Right lobe of liver (tissue), 6 donors: Measurements from ENCODE around the gene SLC28A1. TPM values are rescaled to one million over a fixed set of nuclear protein-coding genes. Genes with fewer than 3 reads are reported as not detected.

Experiments
- ATAC-seq, 4 donors: fragments of 200-7000 bp; cut with Tn5 transposase; one replicate each; pipeline ENCODE4 v1.9.1; 2020; ENCODE audit warnings: mild to moderate bottlenecking in 4 of 4, moderate library complexity in 4 of 4
- DNase-seq, 3 donors: peaks; one replicate each; pipeline ENCODE4 v3.0.0-alpha.2; 2020
- H3K27ac ChIP-seq, 3 donors: fragments of 200-600 bp; one replicate each; pipeline ENCODE4 v1.8.0; 2022
- H3K27me3 ChIP-seq, 2 donors: fragments of 200-600 bp; one replicate each; pipeline ENCODE4 v1.8.0; 2022
- H3K36me3 ChIP-seq, 4 donors: fragments of 200-600 bp; sonication (generic) in 1 of 4; one replicate each; pipeline versions ENCODE4 v1.5.1 to v1.8.0; 2017 to 2022; ENCODE audit warnings: control low read depth in 1 of 4
- H3K4me1 ChIP-seq, 4 donors: fragments of 200-600 bp; sonication (generic) in 1 of 4; one replicate each; pipeline versions ENCODE4 v1.5.1 to v1.8.0; 2017 to 2022; ENCODE audit warnings: control low read depth in 1 of 4
- H3K4me3 ChIP-seq, 3 donors: fragments of 200-600 bp; one replicate each; pipeline ENCODE4 v1.8.0; 2022
- H3K9me3 ChIP-seq, 4 donors: fragments of 200-600 bp; sonication (generic) in 1 of 4; one replicate each; pipeline versions ENCODE4 v1.5.1 to v1.8.0; 2017 to 2022; ENCODE audit warnings: control low read depth in 1 of 4
- POLR2A ChIP-seq: fragments of 450-650 bp; IDR thresholded peaks from one replicate; pipeline ENCODE4 v1.6.1; 2017; ENCODE audit warnings: antibody characterized with exemption, mild to moderate bottlenecking
- WGBS: methylation state at CpG from one replicate; pipeline ENCODE4 v1.1.6; 2018; ENCODE audit warnings: low coverage, low lambda C conversion rate; ENCODE audit not compliant: insufficient coverage; ENCODE audit errors: missing lambda C conversion rate; 5-methylcytosine and 5-hydroxymethylcytosine counted together
- intact Hi-C, 2 donors: fragments of 100-400 bp; cut with DNase I; formaldehyde crosslinking; loops; one replicate each; pipeline versions ENCODE4 v1.11.2 to v1.14.1; 2022
- total RNA-seq, 6 experiments: library from RNA; depleted of rRNA in 2 of 6; stranded (reverse); fragments of >200 nt in 2 of 6; fragmentation: NEBNext Ultra II Directional in 3 of 6; extraction: Animal tissue kit (Norgen Biotek cat#: 25700) in 3 of 6; gene quantifications; one replicate each; pipeline versions ENCODE4 v1.1.0 to v1.2.4, GENCODE V29; 2016 to 2023
- TF ChIP-seq, protein P1 (sequence below), 4 donors: fragments of 200-600 bp in 3 of 4; fragments of 450-650 bp in 1 of 4; IDR thresholded peaks; one replicate each; pipeline versions ENCODE4 v1.5.1 to v1.8.0; 2016 to 2022; ENCODE audit warnings: antibody characterized with exemption in 4 of 4, mild to moderate bottlenecking in 2 of 4
- donor health status: DM: no; HTN: yes; CAD: no.
- donor health status: DM: no; HTN: no; CAD: no.
- donor health status: DM: no; HTN: no; CAD: no.
- donor health status: DM: no; HTN: yes; CAD: no.
- donor health status: DM: no; HTN: yes; CAD: no.

SLC28A1 gene
- total RNA-seq, 6 experiments from 2014 or later, result 33.2 to 75.4 (median 49.9) TPM

DNA sequence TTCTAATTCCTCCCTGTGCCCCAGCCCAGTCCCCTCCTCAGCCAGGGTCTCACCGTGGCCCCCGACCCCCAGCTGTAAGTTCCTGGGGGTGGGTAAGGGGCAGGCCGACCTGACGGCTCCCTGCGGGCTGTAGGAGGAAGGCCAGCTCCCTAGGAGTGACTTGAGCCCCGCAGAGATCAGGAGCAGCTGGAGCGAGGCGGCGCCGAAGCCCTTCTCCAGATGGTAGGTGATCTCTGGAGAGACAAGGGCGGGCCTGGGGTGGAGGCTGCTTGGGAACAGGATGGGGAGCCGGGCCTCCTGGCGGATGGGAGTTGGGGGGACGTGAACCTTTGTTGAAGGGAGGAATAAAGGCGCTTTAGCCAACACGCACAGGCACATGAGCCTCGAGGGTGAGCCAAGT is 4.2 kb downstream of the SLC28A1 start:
- H3K4me3 ChIP-seq, result no peak overlapping the region
- H3K27me3 ChIP-seq, result no peaks in the 10 kb centered on the region
- 76% methylated on average over 10 of the region's 17 CpGs for WGBS
- intact Hi-C loops, result loop anchor here in 1 of 2 donors (10.0 kb wide), 1 partner anchor 234 kb away; the partner anchor contains the start of genes NMB and WDR73
- peaks cover 0 to 23% (median 6%) of the 10 kb centered on the region in 4 donors for H3K4me1 ChIP-seq
- DNase-seq (no peak), ATAC-seq (no peak)
- peaks cover 0 to 14% (median 6%) of the 10 kb centered on the region in 4 donors for H3K36me3 ChIP-seq
- no peak overlapping the region for H3K27ac ChIP-seq
- no peaks in the 10 kb centered on the region for H3K9me3 ChIP-seq
- no peak for TF ChIP-seq POLR2A
- TF ChIP-seq, protein P1, sequence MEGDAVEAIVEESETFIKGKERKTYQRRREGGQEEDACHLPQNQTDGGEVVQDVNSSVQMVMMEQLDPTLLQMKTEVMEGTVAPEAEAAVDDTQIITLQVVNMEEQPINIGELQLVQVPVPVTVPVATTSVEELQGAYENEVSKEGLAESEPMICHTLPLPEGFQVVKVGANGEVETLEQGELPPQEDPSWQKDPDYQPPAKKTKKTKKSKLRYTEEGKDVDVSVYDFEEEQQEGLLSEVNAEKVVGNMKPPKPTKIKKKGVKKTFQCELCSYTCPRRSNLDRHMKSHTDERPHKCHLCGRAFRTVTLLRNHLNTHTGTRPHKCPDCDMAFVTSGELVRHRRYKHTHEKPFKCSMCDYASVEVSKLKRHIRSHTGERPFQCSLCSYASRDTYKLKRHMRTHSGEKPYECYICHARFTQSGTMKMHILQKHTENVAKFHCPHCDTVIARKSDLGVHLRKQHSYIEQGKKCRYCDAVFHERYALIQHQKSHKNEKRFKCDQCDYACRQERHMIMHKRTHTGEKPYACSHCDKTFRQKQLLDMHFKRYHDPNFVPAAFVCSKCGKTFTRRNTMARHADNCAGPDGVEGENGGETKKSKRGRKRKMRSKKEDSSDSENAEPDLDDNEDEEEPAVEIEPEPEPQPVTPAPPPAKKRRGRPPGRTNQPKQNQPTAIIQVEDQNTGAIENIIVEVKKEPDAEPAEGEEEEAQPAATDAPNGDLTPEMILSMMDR (IDR thresholded peaks at IDR 0.05), result no peak

DNA sequence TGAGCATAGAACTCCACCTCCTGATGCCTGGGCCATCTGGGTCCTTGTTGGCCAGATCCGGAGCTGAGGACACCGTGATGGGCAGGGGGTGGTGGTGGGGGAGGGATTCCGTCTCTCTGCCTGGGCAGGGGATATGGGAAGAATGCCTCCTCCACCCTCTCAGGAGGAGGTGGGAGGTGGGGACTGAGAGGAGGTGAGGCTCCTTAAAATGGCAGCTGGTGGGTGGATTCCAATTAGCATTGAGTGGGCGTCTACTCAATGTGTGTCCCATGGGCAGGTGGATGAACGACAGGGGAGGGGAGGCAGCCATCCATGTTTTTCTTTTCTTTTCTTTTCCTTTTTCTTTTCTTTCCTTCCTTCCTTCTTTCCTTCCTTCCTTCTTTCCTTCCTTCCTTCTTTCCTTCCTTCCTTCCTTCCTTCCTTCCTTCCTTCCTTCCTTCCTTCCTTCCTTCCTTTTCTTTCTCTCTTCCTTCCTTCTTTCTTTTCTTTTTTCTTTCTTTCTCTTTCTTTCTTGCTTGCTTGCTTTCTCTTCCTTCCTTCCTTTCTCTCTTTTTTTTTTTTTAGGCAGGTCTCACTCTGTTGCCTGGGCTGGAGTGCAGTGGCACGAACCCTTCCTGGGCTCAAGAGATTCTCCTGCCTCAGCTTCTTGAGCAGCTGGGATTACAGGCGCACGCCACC is 5.0 kb downstream of the SLC28A1 start:
- Histone ChIP-seq H3K36me3 (peaks cover 0 to 18% (median 6%) of the 10 kb centered on the region in 4 donors), H3K4me3 (no peak overlapping the region), H3K27ac (no peak overlapping the region), H3K9me3 (no peaks in the 10 kb centered on the region), H3K4me1 (peaks cover 0 to 17% (median 3%) of the 10 kb centered on the region in 4 donors), H3K27me3 (no peaks in the 10 kb centered on the region)
- TF ChIP-seq, protein P1 (IDR thresholded peaks at IDR 0.05), result no peak
- no peak for TF ChIP-seq POLR2A
- intact Hi-C loops, result loop anchor here in 1 of 2 donors (10.0 kb wide), 1 partner anchor 235 kb away; the partner anchor contains the start of genes NMB and WDR73
- no peak for DNase-seq
- WGBS, result 78% methylated on average over 3 of the region's 8 CpGs
- ATAC-seq, result no peak

DNA sequence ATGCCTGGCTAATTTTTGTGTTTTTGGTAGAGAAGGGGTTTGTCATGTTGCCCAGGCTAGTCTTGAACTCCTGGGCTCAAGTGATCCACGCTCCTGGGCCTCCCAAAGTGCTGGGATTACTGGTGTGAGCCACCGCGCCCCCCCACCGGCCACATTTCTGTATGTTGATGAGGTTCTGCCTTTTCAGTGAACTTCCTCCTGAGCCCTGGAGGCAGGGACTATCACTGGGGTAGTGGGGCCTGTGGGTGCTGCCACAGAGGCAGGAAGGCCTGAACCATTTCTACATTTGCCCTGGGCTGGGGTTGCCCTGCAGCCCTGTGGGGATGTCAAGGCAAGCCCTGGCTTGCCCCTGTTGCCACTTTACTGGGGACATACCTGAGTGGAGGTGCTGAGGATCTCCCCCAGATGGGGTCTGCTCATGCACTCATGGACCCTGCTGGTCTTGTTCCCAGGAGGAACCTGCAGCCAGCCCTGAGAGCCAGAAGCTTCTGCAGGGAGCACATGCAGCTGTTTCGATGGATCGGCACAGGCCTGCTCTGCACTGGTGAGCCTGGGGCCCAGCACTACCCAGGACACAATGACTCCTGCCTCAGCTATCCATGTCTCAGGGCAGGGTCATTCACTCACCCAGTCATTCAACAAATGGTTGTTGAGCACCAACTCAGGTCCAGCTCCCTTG is 5.7 kb downstream of the SLC28A1 start:
- 93% methylated on average over 3 of the region's 6 CpGs for WGBS
- DNase-seq, result no peak

DNA sequence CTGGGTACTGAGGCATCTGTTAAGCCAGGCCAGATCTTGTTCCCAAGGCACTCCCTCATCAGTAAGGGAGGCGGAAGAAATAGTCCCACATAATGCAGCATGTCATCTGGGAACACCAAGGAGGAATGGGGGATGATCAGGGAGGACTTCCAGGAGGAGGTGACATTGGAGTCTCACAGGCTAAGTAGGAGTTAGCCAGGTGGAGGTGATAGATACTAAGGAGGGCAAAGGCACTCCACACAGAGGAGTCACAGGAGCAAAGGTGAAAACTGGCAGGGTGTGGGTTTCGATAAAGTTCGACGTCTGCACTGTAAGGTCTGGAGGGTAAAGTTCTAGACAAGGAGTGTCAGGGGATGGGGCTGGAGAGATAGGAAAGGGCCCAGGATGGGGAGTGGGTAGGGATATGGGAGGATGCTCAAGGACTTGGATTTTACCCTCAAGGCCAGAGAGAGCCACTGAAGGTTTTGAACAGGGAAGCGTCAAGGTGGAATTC is 6.3 kb downstream of the SLC28A1 start:
- TF ChIP-seq, protein P1 (IDR thresholded peaks at IDR 0.05), result no peak
- TF ChIP-seq POLR2A, result no peak

More for the DNA sequence above, 5.7 kb downstream of the SLC28A1 start:
- Histone ChIP-seq H3K36me3 (peaks cover 0 to 21% (median 10%) of the 10 kb centered on the region in 4 donors), H3K27me3 (no peaks in the 10 kb centered on the region), H3K4me3 (no peak overlapping the region), H3K4me1 (peaks cover 0 to 17% (median 3%) of the 10 kb centered on the region in 4 donors), H3K9me3 (no peaks in the 10 kb centered on the region), H3K27ac (no peak overlapping the region)
- no peak for TF ChIP-seq POLR2A
- TF ChIP-seq, protein P1 (IDR thresholded peaks at IDR 0.05), result no peak
- ATAC-seq, result no peak
- intact Hi-C loops, result loop anchor here in 1 of 2 donors (10.0 kb wide), 1 partner anchor 235 kb away; the partner anchor contains the start of genes NMB and WDR73

More for the DNA sequence above, 6.3 kb downstream of the SLC28A1 start:
- WGBS, result 76% methylated on average over 5 of the region's 5 CpGs
- H3K27ac ChIP-seq, result no peak overlapping the region
- no peaks in the 10 kb centered on the region for H3K9me3 ChIP-seq
- H3K4me1 ChIP-seq, result peaks cover 0 to 14% (median 3%) of the 10 kb centered on the region in 4 donors
- H3K27me3 ChIP-seq, result no peaks in the 10 kb centered on the region
- DNase-seq (no peak), ATAC-seq (no peak)
- peaks cover 0 to 22% (median 10%) of the 10 kb centered on the region in 4 donors for H3K36me3 ChIP-seq
- intact Hi-C loops, result no loop called here
- no peak overlapping the region for H3K4me3 ChIP-seq
